ENCODE results near the gene VPREB3.

VPREB3 gene

DNA sequence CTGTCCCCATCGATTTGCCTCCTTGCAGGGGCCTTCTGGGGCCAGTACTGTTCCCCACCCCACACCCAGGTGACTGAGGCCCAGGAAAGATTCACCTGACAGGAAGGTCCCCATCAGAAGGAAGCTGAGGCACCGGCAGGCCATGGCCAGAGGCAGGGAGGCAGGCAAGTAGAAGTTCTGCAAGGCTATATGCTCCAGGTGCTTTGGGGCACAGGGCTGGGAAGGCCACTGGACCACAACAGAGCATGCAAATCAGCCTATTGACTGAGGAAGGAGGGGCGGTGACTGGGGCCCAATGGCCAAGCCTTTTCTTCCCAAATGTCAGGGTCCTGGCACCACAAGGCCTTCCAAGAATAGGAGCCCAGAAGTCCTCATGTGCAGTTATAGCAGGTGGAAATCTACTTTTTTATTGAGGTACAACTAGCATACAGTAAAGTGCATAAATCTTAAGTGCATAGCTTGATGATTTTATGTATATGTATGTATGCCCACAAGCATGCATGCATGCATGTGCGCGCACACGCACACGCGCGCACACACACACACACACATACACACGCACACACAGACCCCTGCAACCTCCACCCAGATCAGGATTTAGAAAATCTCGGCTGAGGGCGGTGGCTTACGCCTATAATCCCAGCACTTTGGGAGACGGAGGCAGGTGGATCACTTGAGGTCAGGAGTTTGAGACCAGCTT, at the start of gene VPREB3:
Gene VPREB3 (minus strand): TSS at position 206 of the 700 bp plus-strand sequence. CDS start 62 bp downstream, at position 144.
- TF ChIP-seq, protein P1, sequence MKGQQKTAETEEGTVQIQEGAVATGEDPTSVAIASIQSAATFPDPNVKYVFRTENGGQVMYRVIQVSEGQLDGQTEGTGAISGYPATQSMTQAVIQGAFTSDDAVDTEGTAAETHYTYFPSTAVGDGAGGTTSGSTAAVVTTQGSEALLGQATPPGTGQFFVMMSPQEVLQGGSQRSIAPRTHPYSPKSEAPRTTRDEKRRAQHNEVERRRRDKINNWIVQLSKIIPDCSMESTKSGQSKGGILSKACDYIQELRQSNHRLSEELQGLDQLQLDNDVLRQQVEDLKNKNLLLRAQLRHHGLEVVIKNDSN (IDR thresholded peaks at IDR 0.05): no peak
- no peak for TF ChIP-seq NFIC (IDR thresholded peaks at IDR 0.05)
- no peak for TF ChIP-seq EP300 (IDR thresholded peaks at IDR 0.05; ENCODE audit: borderline replicate concordance)
- no peak for TF ChIP-seq YY1 (IDR thresholded peaks at IDR 0.05; ENCODE audit: low read depth)
- TF ChIP-seq TEAD4 (IDR thresholded peaks at IDR 0.05): no peak
- no peak for TF ChIP-seq CEBPB (IDR thresholded peaks at IDR 0.05)
- no peak for TF ChIP-seq TCF12 (IDR thresholded peaks at IDR 0.05; ENCODE audit: low read depth)
- no peak for TF ChIP-seq REST (IDR thresholded peaks at IDR 0.05; ENCODE audit: low read depth)
- no peak for TF ChIP-seq FOXM1 (IDR thresholded peaks at IDR 0.05; ENCODE audit: borderline replicate concordance, low read depth)
- no peak for TF ChIP-seq ZBTB7A (IDR thresholded peaks at IDR 0.05; ENCODE audit: low read depth)
- TF ChIP-seq, protein P2, sequence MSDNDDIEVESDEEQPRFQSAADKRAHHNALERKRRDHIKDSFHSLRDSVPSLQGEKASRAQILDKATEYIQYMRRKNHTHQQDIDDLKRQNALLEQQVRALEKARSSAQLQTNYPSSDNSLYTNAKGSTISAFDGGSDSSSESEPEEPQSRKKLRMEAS (IDR thresholded peaks at IDR 0.05): no peak
- no peak for TF ChIP-seq CREB1 (IDR thresholded peaks at IDR 0.05; ENCODE audit: low read depth)
- no peak for TF ChIP-seq RAD21 (IDR thresholded peaks at IDR 0.05; ENCODE audit: low read depth)
- TF ChIP-seq EGR1 (IDR thresholded peaks at IDR 0.05): no peak
- TF ChIP-seq TAF1 (IDR thresholded peaks at IDR 0.05; ENCODE audit: low read depth): no peak

GRCh38 chr22:23803001-23803819, 49.0 kb upstream of the VPREB3 start:
- TF ChIP-seq CREB1 (IDR thresholded peaks at IDR 0.05; ENCODE audit: low read depth): no peak
- no peak for TF ChIP-seq TAF1 (IDR thresholded peaks at IDR 0.05; ENCODE audit: low read depth)
- no peak for TF ChIP-seq EGR1 (IDR thresholded peaks at IDR 0.05)
- TF ChIP-seq REST (IDR thresholded peaks at IDR 0.05; ENCODE audit: low read depth): no peak
- no peak for TF ChIP-seq ZBTB7A (IDR thresholded peaks at IDR 0.05; ENCODE audit: low read depth)
- TF ChIP-seq, protein P1 (IDR thresholded peaks at IDR 0.05): no peak
- TF ChIP-seq YY1 (IDR thresholded peaks at IDR 0.05; ENCODE audit: low read depth): no peak
- TF ChIP-seq CEBPB (IDR thresholded peaks at IDR 0.05): no peak
- no peak for TF ChIP-seq NFIC (IDR thresholded peaks at IDR 0.05)

DNA sequence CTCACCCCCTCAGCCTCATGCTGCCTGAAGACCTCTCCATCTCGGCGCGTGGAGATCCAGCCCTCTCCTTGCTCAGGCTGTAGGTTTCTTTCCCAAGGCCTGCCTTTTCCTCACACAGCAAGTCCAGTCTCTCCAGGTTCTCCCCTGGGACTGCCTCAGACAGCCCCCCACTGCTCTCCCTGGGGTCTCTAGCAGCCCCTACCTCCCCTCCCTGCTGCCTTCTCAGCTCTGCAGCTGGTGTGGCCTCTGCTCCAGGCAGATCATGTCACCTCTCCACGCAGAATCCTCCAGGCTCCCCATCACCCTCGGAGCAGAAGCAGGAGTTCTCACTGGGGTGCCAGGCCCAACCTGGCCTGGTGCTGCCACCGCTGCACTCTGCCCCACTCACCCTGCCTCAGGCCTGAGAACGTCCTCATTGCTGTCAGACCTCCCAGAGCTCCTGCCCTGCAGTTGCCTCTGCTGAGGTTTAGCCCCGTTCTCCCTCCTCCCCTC, 47.7 kb upstream of the VPREB3 start:
- TF ChIP-seq ZBTB7A (IDR thresholded peaks at IDR 0.05; ENCODE audit: low read depth): no peak
- TF ChIP-seq FOXM1 (IDR thresholded peaks at IDR 0.05; ENCODE audit: borderline replicate concordance, low read depth): no peak
- TF ChIP-seq, protein P1 (IDR thresholded peaks at IDR 0.05): no peak
- no peak for TF ChIP-seq YY1 (IDR thresholded peaks at IDR 0.05; ENCODE audit: low read depth)
- no peak for TF ChIP-seq REST (IDR thresholded peaks at IDR 0.05; ENCODE audit: low read depth)
- TF ChIP-seq RAD21 (IDR thresholded peaks at IDR 0.05; ENCODE audit: low read depth): no peak
- TF ChIP-seq, protein P2 (IDR thresholded peaks at IDR 0.05): no peak
- TF ChIP-seq CREB1 (IDR thresholded peaks at IDR 0.05; ENCODE audit: low read depth): no peak
